GM10266 (cell line): ENCODE measurements around the gene FGFBP1.

Experiments
- DNase-seq: peaks from one replicate; pipeline ENCODE4 v3.0.0; 2012; ENCODE audit errors: extremely low spot score
- CTCF ChIP-seq: IDR thresholded peaks from 2 replicates; pipeline ENCODE4 v1.5.1; 2012; ENCODE audit warnings: mild to moderate bottlenecking, low read depth; ENCODE audit not compliant: control insufficient read depth, insufficient read depth; ENCODE audit errors: missing control alignments

The FGFBP1 gene

GRCh38 chr4:15947684-15948083 is 9.1 kb upstream of the FGFBP1 start:
- no peak for TF ChIP-seq CTCF
- no peak for DNase-seq

GRCh38 chr4:15945516-15945915 is 7.0 kb upstream of the FGFBP1 start:
- TF ChIP-seq CTCF, result no peak
- DNase-seq, result no peak

GRCh38 chr4:15944895-15945294 is 6.4 kb upstream of the FGFBP1 start:
- no peak for TF ChIP-seq CTCF
- DNase-seq, result no peak

- DNase-seq, result no peak
- no peak for TF ChIP-seq CTCF
Observed at GRCh38 chr4:15942283-15942682, 3.7 kb upstream of the FGFBP1 start.

GRCh38 chr4:15938182-15938581 is 358 bp downstream of the FGFBP1 start:
- TF ChIP-seq CTCF, result no peak
- no peak for DNase-seq

GRCh38 chr4:15936495-15936894 is 2.0 kb downstream of the FGFBP1 start:
- no peak for DNase-seq

GRCh38 chr4:15935504-15936402 is 2.8 kb downstream of the FGFBP1 start:
- DNase-seq, result no peak
- no peak for TF ChIP-seq CTCF

More at GRCh38 chr4:15936495-15936894, 2.0 kb downstream of the FGFBP1 start:
- TF ChIP-seq CTCF, result no peak
